Ascending aorta (tissue), 2 donors: Measurements from ENCODE around the gene APOOL. TPM values are rescaled to one million over a fixed set of nuclear protein-coding genes. Genes with fewer than 3 reads are reported as not detected.
"Not testable (repeated sequence)": the region's sequence is repeated elsewhere in the genome, so short reads cannot be mapped to it uniquely, and the experiment has no call there.

Experiments used
- DNase-seq, 2 donors: peaks; one replicate each; pipeline ENCODE4 v3.0.0-alpha.2; 2019; ENCODE audit warnings: low spot score in 2 of 2
- H3K27ac ChIP-seq, 2 donors: fragments of 200-600 bp; sonication (generic); one replicate each; pipeline ENCODE4 v1.5.1; 2016 to 2017; ENCODE audit warnings: mild to moderate bottlenecking in 1 of 2
- H3K27me3 ChIP-seq: fragments of 200-600 bp; sonication (generic); one replicate; pipeline ENCODE4 v1.5.1; 2017
- H3K36me3 ChIP-seq, 2 donors: fragments of 200-600 bp; sonication (generic); one replicate each; pipeline ENCODE4 v1.5.1; 2016
- H3K4me1 ChIP-seq, 2 donors: fragments of 200-600 bp; sonication (generic); one replicate each; pipeline ENCODE4 v1.5.1; 2016 to 2017; ENCODE audit warnings: mild to moderate bottlenecking in 1 of 2
- H3K4me3 ChIP-seq, 2 donors: fragments of 200-600 bp; sonication (generic); one replicate each; pipeline ENCODE4 v1.5.1; 2016 to 2017; ENCODE audit warnings: mild to moderate bottlenecking in 1 of 2
- H3K9me3 ChIP-seq, 2 donors: fragments of 200-600 bp; sonication (generic); one replicate each; pipeline ENCODE4 v1.5.1; 2016
- intact Hi-C: fragments of 100-400 bp; cut with DNase I; formaldehyde crosslinking; loops from one replicate; pipeline ENCODE4 v1.15.1; 2023
- total RNA-seq: library from RNA; depleted of rRNA; stranded (reverse); fragments of >200 nt; gene quantifications from one replicate; pipeline ENCODE4 v1.1.0, GENCODE V29; 2016
- TF ChIP-seq, protein P1 (sequence below), 3 experiments: fragments of 200-600 bp in 2 of 3; fragments of 450-650 bp in 1 of 3; sonication (generic) in 2 of 3; IDR thresholded peaks; one replicate each; pipeline ENCODE4 v1.5.1; 2016 to 2019; ENCODE audit warnings: antibody characterized with exemption in 3 of 3, mild to moderate bottlenecking in 1 of 3, moderate library complexity in 1 of 3

Gene APOOL
- total RNA-seq, 1 donor from 2014 or later: 11.5 TPM

DNA sequence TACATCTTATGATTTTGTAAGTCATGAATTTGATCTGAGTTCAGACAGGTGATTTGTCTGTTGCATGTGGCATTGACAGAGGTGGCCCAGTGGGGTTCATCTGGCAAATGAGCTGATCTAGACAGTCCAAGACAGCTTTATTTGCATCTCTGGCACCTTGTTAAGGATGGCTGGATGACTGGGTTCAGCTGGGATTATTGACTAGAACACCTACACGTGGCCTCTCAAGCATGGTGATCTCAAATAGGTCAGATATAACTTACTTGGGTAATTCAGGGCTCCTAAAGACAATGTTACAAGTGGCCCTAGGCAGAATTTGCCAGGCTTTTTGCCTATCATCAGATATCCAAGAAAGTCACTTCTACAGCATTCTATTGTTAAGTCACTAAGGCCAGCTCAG, 48.0 kb downstream of the APOOL start:
- H3K36me3 ChIP-seq: no peaks in the 10 kb centered on the region
- peaks cover 0 to 9% of the 10 kb centered on the region in 2 donors for H3K4me1 ChIP-seq
- peak overlapping the region; percentile 53 to 67 for H3K27ac ChIP-seq
- H3K4me3 ChIP-seq: no peak overlapping the region
- no peaks in the 10 kb centered on the region for H3K27me3 ChIP-seq
- TF ChIP-seq, protein P1, sequence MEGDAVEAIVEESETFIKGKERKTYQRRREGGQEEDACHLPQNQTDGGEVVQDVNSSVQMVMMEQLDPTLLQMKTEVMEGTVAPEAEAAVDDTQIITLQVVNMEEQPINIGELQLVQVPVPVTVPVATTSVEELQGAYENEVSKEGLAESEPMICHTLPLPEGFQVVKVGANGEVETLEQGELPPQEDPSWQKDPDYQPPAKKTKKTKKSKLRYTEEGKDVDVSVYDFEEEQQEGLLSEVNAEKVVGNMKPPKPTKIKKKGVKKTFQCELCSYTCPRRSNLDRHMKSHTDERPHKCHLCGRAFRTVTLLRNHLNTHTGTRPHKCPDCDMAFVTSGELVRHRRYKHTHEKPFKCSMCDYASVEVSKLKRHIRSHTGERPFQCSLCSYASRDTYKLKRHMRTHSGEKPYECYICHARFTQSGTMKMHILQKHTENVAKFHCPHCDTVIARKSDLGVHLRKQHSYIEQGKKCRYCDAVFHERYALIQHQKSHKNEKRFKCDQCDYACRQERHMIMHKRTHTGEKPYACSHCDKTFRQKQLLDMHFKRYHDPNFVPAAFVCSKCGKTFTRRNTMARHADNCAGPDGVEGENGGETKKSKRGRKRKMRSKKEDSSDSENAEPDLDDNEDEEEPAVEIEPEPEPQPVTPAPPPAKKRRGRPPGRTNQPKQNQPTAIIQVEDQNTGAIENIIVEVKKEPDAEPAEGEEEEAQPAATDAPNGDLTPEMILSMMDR (IDR thresholded peaks at IDR 0.05): no peak
- intact Hi-C loops: loop anchor here (2.0 to 10.0 kb wide), 4 partner anchors 177 to 687 kb away; partner anchors contain the start of gene HDX
- no peak for DNase-seq
- H3K9me3 ChIP-seq: no peaks in the 10 kb centered on the region

DNA sequence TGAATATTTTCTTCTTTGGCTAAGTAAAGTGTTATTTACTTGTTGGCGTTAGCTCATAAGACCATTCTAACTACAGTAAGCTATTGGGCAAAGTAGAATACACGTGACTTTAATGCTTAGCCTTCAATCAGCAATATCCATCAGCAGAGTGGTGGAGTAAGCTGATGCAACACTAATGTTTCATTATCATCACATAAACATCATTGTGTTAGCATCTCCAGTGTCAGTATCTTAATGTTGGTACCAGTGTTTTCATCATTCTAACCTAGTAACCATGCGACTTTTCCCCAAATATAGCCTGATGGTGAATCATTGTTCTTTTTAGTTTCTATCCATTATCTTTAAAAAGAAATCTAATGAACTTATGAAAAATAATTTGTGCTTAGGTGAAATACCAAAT, 48.5 kb downstream of the APOOL start:
- Histone ChIP-seq H3K4me3 (no peak overlapping the region), H3K27ac (peak overlapping the region; percentile 53 to 67), H3K4me1 (peaks cover 0 to 9% of the 10 kb centered on the region in 2 donors), H3K36me3 (no peaks in the 10 kb centered on the region), H3K27me3 (no peaks in the 10 kb centered on the region), H3K9me3 (no peaks in the 10 kb centered on the region)
- TF ChIP-seq, protein P1 (IDR thresholded peaks at IDR 0.05): no peak
- intact Hi-C loops: loop anchor here (2.0 to 10.0 kb wide), 4 partner anchors 177 to 687 kb away; partner anchors contain the start of gene HDX
- DNase-seq: no peak

DNA sequence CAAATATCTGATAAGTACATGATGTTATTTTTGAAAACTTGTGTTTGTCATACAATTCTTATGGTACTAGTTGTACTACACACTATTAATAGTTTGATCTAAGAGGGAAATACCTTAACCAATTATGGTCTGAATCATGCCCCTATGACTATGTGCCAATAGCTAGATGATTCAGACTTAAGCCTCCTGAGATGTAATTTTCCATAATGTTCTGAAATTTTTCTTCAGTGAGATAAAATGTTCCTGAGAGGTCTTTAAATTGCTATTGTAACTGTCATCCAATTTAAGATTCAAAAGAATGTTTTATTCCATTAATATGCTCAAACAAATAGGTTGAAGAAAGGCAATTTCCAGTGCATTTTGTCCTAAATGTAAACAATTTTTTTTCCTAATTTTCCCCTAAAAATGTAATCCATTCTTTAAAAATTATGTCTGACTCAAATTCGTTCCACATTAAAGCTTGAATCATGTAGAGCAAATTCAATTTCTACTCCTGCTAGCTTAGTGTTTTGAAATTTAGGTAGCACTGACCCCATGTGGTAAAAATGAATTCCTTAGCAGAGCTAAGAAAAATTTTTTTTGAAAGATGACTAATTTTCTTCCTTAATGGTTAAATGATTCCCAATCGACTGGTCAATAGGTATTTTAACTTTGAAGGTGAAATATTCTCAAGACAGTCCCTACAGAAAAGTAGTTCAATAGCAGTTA, 49.1 kb downstream of the APOOL start:
- intact Hi-C loops: loop anchor here (2.0 to 10.0 kb wide), 4 partner anchors 178 to 688 kb away; partner anchors contain the start of gene HDX
- no peaks in the 10 kb centered on the region for H3K9me3 ChIP-seq
- peaks cover 0 to 9% of the 10 kb centered on the region in 2 donors for H3K4me1 ChIP-seq
- H3K4me3 ChIP-seq: no peak overlapping the region
- no peaks in the 10 kb centered on the region for H3K27me3 ChIP-seq
- DNase-seq: no peak
- H3K27ac ChIP-seq: peak overlapping the region; percentile 53 to 67
- no peaks in the 10 kb centered on the region for H3K36me3 ChIP-seq
- TF ChIP-seq, protein P1 (IDR thresholded peaks at IDR 0.05): peak; percentile 29 to 45 (median 33)

DNA sequence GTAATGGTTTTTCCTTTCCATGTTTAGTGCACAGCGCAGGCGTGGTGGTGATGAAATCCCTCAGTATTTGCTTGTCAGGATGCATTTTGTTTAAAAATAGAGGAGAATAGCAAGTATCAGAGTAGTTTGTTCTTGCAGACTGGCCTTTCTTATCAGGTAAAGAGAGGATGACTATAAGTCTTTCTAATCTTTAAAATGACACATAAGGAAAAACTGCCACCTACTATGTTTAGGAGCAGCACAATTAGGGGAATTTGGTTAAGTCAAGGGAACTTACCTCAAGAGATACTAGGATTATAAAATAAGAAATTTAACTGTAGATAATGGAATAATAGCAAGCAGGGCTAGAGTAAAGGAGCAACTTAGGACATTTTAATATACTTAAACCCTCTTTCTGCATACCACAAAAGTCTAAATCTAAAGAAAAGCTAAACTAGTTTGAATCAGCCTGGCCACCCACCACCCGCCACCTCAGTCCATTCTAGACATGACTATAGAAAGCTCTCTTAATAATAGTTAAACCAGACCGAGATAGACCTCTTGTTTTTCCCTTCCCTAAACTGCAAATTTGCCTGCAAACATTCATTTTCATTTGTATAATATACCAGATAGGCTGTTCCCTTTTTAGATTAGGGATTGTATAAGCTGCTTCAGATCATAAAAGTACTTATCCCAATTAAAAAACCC, 62.0 kb downstream of the APOOL start:
- TF ChIP-seq, protein P1 (IDR thresholded peaks at IDR 0.05): no peak
- no peaks in the 10 kb centered on the region for H3K4me1 ChIP-seq
- H3K9me3 ChIP-seq: peaks cover 0 to 9% of the 10 kb centered on the region in 2 donors
- H3K27me3 ChIP-seq: no peaks in the 10 kb centered on the region
- no peak overlapping the region for H3K4me3 ChIP-seq
- intact Hi-C loops: no loop called here
- no peak overlapping the region for H3K27ac ChIP-seq
- H3K36me3 ChIP-seq: no peaks in the 10 kb centered on the region
- DNase-seq: no peak

DNA sequence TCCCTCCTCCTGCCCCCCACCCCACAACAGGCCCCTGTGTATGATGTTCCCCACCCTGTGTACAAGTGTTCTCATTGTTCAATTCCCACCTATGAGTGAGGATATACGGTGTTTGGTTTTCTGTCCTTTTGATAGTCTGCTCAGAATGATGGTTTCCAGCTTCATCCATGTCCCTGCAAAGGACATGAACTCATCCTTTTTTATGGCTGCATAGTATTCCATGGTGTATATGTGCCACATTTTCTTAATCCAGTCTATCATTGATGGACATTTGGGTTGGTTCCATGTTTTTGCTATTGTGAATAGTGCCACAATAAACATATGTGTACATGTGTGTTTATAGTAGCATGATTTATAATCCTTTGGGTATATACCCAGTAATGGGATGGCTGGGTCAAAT, 73.6 kb downstream of the APOOL start:
- intact Hi-C loops: not testable (repeated sequence)

More for the DNA sequence above, 73.6 kb downstream of the APOOL start:
- not testable (repeated sequence) for H3K4me3 ChIP-seq, DNase-seq, H3K27ac ChIP-seq, H3K27me3 ChIP-seq, H3K9me3 ChIP-seq, H3K36me3 ChIP-seq, H3K4me1 ChIP-seq
